Measurements from ENCODE around the gene ERG.

ERG gene

DNA sequence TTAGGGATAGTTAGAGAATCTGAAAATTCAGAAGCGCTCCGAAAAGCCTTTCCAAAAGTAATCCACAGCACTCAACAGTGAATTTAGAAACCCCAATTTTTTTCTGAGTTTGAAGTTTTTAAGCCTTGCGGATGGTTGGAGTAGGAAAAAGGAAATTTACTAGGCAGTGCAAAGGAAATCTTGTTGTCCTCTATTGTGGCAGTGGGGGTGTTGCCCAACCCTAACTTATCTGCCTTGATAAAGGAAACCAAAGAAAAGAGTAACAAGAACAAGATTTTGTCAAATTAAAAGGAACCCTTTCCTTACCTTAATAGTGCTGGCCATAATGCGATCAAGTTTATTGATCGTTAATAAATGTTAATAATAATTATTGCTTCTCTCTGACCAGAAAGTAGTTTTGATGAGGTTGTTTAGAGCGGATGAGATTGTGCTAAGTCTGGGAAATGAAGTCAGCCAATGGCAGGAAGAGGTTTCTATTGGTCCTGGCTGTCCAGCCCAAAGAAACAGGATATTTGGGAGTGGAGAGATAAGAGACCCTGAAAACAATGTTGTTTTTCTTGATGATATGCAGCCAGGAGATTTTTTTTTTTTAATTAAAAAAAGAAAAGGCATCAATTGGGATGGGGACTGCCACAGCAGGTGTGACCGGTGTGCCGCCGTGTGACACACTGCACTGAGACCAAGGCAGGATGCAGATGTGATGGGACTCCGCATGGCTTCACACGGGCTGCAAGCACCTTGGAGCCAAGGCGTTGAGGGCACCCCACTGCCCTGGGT lies at the start of gene ERG:
Gene ERG (minus strand): TSS at position 421 of the 777 bp plus-strand sequence. CDS start 97 bp downstream, at position 324.
- DNase-seq (ENCODE audit: low read depth), result no peak

GRCh38 chr21:38544661-38545060 lies 46.4 kb upstream of the ERG start:
- no peak for DNase-seq (ENCODE audit: low read depth)

DNA sequence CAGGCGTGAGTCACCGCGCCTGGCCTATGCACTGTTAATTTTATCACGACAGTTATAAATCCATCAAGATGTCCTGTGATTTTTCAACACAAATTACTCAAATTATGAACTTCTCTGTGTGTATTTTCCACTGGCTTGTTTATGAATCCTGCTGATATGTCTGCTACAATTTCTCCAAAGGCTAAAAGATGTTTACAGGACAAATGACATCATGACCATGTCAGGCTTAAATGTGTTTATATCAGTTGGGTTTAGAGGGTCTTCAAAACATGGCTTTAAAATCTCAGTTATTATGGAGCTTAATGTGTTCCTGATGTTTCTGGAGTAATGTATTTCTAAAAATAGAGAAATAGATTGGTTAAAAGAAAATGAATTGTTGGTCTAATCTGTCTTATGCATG lies 44.0 kb upstream of the ERG start:
- no peak for DNase-seq (ENCODE audit: low read depth)

GRCh38 chr21:38538353-38538752 lies 40.1 kb upstream of the ERG start:
- DNase-seq (ENCODE audit: low read depth), result no peak

- DNase-seq (ENCODE audit: low read depth), result no peak
Observed at GRCh38 chr21:38534591-38534990, 36.3 kb upstream of the ERG start.

GRCh38 chr21:38533887-38534286 lies 35.6 kb upstream of the ERG start:
- no peak for DNase-seq (ENCODE audit: low read depth)

DNA sequence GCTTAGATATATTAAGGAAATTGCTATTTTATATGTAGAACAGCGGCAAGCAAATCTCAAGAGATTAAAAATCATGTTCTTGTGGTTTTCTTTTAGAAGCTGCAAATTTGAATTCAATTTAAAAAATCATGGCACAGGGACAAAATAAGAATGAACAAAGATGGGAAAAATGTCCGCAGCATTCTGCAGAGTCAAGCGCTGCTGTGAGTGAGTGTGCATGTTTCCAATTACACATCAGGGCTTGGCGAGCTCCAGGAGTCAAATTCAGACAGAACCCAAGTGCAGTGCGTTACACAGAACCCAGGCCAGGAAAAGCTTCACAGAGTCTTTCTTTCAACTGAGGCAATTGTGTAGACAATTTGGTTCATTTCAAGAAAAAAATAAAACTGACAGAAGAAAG lies 33.3 kb upstream of the ERG start:
- DNase-seq (ENCODE audit: low read depth), result no peak

GRCh38 chr21:38531039-38531541 lies 32.8 kb upstream of the ERG start:
- no peak for DNase-seq (ENCODE audit: low read depth)

GRCh38 chr21:38527737-38528136 lies 29.5 kb upstream of the ERG start:
- DNase-seq (ENCODE audit: low read depth), result no peak

- DNase-seq (ENCODE audit: low read depth), result no peak
Observed at GRCh38 chr21:38525454-38525853, 27.2 kb upstream of the ERG start.

DNA sequence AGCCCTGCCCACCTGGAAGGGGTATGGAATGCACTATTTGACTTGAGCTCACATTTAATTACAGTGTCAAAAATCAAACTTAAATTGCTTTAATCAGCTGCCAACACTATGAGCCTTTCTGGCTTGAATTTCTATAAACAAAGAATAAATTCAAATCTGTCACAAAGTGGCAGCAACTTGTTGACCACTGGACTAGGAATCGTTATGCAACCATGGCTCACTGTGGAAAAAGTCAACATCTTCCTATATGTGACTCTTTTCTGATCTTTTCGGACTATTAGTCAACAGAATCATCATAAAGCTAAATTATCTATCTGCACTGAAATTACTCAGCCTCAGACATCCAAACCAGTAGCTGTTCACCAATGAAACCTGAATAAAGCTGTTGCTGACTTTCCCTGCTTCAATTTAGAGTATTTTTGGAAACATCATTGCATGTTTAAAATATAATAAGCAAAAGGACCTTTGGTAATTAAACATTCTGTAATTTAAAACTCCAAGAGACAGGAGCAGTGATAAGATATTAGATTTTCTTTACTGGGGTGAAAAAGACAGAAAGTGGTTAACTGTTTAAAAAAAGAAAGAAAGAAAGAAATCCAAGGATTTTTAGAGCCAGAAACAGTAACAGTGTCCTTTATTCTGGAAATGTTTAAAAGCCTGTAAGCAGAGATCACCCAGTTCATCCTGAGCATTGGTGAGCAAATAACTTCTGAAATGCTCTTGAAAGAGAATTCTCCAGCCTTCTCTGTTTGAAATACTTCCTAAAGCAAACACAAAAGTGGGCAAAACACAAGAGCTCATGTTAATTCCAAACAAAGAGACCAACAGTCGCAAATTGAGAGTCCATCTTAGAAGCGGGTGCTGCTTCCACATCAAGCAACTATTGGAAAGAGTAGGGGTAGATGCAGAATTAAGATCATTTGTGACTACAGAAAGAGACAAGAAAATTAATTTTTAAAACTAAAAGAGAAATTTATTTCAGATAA lies 26.2 kb upstream of the ERG start:
- no peak for DNase-seq (ENCODE audit: low read depth)

DNA sequence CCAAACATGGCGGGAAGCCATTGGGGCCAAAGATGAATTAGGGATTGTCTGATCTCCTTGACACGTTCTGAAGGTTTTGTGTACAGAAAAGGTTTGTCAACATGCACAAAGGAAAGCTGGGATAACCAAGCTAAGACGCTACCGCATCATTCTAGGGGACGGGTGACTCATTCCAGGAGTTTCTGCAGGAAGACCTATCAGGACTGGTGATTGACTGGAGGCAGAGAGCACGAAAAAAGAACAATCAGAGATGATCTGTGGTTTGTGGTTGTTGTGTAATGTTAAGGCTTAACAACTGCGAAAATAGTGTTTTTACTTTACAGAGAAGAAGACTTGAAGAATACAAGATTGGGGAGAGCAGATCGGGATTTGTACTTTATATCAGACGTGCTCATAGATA lies 22.2 kb upstream of the ERG start:
- no peak for DNase-seq (ENCODE audit: low read depth)

GRCh38 chr21:38511662-38512243 lies 13.5 kb upstream of the ERG start:
- DNase-seq (ENCODE audit: low read depth), result no peak

DNA sequence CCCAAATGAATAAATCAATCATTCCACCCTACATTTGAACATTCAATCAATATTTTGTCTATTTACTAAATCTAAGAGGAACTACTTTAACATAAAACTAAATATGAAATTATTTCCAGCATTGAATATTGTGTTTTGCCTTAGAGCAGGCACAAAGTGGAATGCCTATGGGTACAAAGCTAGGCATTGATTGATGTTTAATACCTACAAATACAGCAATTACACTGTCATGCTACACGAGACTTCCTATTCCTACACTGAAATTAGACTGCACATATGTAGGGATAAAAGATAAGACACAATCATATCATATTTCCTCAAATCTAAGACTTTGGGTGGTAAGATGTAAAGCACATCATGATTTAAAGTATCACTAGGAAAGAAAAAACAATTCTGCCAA lies 12.9 kb upstream of the ERG start:
- DNase-seq (ENCODE audit: low read depth), result no peak

DNA sequence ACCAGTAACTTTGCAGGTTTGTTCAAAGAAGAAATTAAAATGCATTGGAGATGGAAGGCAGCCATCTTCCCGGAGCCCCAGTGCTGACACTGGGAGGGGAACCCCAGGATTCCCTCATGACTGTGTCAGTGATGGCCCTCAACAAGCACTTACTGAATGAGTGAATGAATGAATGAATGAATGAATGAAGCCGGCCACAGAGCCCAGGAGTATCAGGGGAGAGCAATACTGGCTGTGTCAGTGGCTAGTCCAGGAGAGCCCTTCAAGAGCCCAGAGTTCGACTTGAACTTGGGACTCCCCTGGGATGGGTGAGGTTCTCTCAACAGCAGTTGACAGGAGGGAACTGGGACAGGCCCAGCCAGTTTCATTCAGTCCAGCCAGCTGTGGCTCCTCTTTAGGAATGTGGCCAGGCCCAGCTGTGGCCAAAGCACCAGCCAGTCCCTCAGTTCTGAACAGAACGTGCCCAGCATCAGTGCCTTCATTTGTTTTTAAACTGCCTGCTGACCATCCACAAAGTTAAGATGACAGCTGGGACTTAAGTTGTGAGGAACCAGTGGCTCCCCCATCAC lies 9.2 kb upstream of the ERG start:
- no peak for DNase-seq (ENCODE audit: low read depth)

- no peak for DNase-seq (ENCODE audit: low read depth)
Observed at GRCh38 chr21:38506661-38507281, 8.5 kb upstream of the ERG start.

GRCh38 chr21:38505654-38506523 lies 7.6 kb upstream of the ERG start:
- DNase-seq (ENCODE audit: low read depth), result no peak

GRCh38 chr21:38504066-38504465 lies 5.8 kb upstream of the ERG start:
- no peak for DNase-seq (ENCODE audit: low read depth)

DNA sequence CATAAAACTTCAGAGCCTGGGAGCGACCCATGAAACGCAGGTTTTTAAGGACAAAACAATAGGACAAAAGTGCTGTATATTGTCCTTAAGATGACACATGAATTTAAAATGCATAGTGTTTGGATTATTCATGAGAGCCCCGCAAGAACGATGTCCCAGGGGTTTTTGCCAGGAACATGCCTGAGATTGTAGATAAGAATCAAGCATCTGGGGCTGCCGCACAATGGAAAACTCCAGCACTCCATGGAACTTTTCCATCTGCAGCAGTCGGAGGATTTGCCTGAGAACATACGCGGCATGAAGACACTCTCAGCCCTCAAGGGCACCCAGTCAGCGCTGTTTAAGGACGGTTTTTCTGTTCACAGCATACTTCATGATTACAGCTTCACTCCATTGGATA lies 5.3 kb upstream of the ERG start:
- no peak for DNase-seq (ENCODE audit: low read depth)

GRCh38 chr21:38500073-38500472 lies 1.8 kb upstream of the ERG start:
- DNase-seq (ENCODE audit: low read depth), result no peak

DNA sequence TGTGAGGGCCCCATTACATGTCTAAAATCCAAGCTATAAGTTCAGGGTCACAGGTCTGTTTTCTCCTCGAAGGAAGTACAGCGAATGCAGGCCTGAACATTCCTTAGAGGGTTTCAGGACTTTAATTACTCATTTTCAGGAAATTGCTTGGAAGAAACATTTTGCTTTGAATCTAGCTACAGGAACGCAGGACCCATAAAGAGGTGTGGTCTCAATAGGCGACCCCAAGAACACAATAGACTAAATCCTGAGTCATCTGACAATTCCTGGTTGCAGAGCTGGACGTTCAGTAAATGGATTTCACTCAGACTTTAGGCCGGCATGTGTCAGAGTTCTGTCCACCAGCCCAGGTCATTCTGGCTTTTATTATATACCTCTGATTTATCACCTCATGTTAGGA lies 1.0 kb upstream of the ERG start:
- DNase-seq (ENCODE audit: low read depth), result no peak
